Measurements from ENCODE around the gene PLCH2.
A peak's percentile ranks its signal among the peaks of the same experiment; 100 is the strongest.

The PLCH2 gene

GRCh38 chr1:2477791-2478499, 1.9 kb downstream of the PLCH2 start:
- DNase-seq (ENCODE audit: low spot score) = no peak

- no peak for DNase-seq (ENCODE audit: low spot score)
Observed at GRCh38 chr1:2479186-2479585, 3.1 kb downstream of the PLCH2 start.

DNA sequence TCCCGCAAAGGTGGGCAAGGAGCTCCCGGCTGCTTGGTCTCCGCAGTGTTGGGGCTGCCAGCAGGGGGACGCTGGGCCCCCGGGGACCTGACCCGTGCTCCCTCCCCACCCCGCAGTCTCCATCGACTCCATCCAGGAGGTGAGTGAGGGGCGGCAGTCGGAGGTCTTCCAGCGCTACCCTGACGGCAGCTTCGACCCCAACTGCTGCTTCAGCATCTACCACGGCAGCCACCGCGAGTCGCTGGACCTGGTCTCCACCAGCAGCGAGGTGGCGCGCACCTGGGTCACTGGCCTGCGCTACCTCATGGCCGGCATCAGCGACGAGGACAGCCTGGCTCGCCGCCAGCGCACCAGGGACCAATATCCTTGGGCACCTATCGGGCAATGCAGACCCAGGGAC, 3.5 kb downstream of the PLCH2 start:
- DNase-seq (ENCODE audit: low spot score) = no peak

DNA sequence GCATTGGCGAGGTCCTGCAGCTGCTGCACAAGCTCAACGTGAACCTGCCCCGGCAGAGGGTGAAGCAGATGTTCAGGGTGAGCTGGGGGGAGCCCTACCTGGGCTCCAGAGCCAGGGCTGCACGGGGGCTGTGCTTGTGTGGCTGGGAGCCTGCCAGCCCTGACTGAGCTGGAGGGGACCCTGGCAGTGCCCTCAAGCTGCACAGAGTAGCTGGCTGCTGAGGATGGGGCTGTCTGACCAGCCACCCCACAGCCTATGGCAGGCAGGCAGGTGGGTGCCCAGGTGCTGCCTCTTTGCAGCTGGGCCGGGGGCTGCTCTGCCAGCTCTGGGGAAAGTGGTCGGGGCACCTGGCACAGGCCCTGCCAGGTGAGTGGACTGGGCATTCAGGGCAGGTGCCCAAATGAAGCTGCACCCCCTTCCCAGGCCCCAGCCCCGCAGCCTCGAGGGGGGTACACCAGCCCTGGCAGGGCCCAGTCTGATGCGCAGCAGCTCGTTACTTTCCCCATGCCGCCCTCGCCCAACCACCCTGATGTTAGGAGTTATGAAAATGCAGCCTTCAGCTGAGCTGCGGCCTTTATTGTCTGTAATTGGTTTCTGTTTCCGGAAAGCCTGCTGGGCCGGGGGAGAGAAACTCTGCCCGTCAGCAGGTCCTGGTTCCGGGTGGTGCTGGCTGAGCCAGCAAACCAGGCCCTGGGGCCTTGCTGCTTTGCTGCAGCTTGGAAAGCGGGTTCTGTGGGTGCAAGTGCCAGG, 4.3 kb downstream of the PLCH2 start:
- DNase-seq (ENCODE audit: low spot score) = no peak

GRCh38 chr1:2480986-2481364, 4.9 kb downstream of the PLCH2 start:
- no peak for DNase-seq (ENCODE audit: low spot score)

DNA sequence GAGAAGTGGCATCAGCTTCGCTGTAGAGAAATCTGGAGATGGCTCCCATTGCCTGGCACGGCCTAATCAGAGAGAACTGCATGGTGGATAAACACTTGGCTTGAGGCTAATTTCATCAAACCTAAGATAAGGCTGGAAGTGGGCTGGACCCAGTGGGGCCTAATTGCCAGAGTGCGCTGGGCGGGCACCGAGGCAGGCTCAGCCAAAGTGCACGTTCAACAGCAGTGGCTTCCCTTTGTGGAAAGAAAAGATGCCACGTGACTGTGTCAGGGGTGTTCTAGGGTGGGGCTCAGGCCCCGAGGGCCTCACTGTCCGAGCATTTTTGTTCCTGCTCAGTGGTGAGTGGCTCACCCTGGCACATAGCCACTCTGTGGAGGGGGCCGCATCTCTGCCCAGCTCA, 5.8 kb downstream of the PLCH2 start:
- DNase-seq (ENCODE audit: low spot score) = no peak

DNA sequence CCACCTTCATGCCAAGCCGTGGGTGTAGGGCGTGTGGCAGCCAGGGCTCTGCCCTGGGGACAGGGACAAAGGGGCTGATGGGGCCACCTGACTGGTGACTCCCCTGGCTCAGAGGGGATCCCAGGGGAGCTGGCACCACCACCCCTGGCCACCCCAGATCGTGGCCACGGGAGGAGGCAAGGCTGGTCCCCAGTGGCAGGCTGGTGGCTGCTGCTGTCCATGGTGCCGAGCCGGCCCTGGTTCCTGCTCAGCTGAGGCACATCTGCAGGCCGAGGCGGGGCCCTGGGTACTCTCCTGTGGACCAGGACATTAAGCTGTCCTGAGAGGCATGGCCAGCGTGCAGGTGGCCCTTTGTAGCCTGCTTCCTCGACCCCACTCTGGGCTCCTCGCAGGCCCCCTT, 6.5 kb downstream of the PLCH2 start:
- no peak for DNase-seq (ENCODE audit: low spot score)

- DNase-seq (ENCODE audit: low spot score) = no peak
Observed at GRCh38 chr1:2483026-2483425, 6.9 kb downstream of the PLCH2 start.

DNA sequence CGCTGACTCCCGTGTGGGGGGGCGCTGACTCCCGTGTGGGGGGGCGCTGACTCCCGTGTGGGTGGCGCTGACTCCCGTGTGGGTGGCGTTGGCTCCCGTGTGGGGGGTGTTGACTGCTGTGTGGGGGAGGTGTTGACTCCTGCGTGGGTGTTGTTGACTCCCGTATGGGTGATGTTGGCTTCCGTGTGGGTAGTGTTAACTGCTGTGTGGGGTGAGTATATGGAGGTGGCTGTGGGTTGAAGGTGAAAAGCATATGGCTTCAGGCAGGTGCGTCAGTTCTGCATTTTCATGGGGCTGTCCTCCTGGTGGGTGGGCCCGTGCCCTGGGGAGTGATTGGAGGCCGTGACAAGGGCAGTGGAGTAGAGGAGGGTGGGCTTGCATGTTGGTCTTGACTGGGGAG, 7.9 kb downstream of the PLCH2 start:
- no peak for DNase-seq (ENCODE audit: low spot score)

DNA sequence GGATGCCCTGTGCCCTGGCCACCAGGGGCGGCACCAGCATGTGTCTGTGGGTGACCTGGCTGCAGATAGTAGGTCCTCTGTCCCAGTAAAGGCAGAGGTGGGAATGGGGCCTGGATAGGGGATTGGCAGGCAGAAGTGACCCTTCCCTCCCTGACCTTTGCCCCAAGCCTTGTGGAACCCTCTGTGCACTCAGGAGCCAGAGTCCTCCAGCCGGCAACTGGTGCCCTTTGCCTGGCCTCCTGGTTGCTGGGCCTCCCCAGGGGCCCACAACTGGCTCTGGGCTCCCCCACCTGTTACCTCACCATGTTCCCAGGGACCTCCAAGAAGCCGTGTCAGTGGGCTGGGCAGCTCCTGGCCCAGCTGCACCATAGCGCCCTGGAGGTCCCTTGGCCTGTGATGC, 10.0 kb downstream of the PLCH2 start:
- no peak for DNase-seq (ENCODE audit: low spot score)

GRCh38 chr1:2486558-2486957, 10.5 kb downstream of the PLCH2 start:
- no peak for DNase-seq (ENCODE audit: low spot score)

- DNase-seq (ENCODE audit: low spot score) = no peak
Observed at GRCh38 chr1:2488688-2489087, 12.6 kb downstream of the PLCH2 start.

- DNase-seq (ENCODE audit: low spot score) = no peak
Observed at GRCh38 chr1:2489615-2490014, 13.5 kb downstream of the PLCH2 start.

GRCh38 chr1:2492091-2492490, 16.0 kb downstream of the PLCH2 start:
- DNase-seq (ENCODE audit: low spot score) = no peak

DNA sequence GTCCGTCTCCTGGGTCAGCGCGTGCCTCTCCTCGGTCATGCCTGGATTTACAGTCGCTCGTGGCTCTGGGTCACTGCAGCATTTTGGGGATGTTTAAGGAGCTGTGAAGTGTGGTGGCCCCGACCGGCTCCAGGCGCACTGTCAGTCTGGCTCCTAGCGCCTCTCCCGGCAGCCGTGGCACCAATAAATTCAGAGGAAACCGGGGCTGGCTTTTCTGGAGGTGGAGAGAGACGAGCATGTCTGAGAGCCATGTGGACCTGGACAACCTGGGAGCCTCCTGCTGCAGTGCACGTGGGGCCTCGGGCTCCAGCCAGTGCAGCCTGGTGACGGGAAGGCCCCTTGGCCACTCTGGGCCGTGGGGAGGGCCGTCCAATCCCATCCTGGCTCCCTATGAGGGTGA, 17.1 kb downstream of the PLCH2 start:
- DNase-seq (ENCODE audit: low spot score) = no peak

DNA sequence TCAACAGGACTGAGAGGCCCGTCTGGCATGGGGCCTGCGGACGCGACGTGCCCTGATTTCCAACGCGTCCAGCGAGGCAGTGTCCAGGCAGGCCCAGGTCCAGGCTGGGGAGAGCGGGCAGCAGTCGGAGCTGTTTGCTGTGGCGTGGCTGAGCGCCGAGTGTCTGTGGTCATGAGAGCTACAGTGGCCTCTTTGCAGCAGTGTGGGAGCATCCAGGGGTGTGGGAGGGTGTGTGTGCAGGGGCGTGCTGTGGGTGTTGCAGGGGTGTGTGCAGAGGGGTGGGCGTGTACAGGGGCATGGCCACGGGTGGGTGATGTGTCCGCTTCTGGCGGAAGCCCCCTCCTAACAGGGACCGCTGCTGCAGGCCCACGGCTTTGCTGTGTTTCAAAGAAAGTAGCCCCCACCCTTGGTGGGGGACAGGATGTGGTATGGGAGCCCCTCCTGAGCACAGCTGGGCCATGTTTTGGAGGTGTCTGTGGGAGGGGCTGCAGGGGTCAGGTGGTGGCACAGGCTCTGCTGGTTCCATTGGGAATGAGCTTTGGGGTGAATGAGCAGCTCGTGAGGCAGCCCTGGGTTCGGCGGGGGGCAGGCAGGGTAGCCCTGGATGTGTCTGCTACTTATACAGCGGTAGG, 17.7 kb downstream of the PLCH2 start:
- no peak for DNase-seq (ENCODE audit: low spot score)

DNA sequence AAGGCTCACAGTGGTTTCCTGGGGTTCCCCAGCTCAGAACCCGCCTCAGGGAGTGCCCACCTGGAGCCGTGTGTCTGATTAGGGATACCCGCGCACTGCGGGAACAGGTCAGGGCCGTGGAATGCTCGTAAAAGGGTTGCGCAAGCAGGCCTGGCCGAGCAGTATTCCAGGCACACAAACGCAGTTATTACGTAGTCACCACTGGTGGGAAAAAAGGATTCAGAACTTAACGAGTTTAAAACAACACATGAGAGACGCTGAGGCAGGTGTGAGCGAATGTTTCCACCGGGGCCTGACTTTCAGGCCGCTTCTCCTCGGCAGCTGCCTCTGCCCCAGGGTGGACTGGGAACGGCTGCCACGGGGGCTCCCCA, 18.2 kb downstream of the PLCH2 start:
- no peak for DNase-seq (ENCODE audit: low spot score)

DNA sequence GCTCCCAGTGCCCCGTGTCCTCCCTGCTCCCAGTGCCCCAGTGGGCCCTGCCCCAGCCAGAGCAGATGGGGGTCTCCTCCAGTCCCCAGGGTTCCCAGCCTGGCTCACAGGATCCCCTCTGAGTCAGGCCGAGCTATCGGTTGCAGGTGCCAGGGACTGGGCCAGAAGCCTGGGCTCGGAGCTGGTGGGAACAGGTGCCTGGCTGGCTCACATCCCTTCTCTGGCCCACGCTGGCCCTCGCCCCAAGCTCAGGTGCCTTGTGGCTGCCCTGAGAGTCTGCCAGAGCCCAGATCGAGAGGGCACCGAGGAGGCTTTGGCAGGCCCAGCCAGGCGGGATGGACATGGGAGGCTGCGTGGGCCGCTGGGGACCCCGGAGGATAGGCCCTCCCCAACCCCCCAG, 18.9 kb downstream of the PLCH2 start:
- DNase-seq (ENCODE audit: low spot score) = no peak

GRCh38 chr1:2495546-2495945, 19.5 kb downstream of the PLCH2 start:
- DNase-seq (ENCODE audit: low spot score) = no peak

DNA sequence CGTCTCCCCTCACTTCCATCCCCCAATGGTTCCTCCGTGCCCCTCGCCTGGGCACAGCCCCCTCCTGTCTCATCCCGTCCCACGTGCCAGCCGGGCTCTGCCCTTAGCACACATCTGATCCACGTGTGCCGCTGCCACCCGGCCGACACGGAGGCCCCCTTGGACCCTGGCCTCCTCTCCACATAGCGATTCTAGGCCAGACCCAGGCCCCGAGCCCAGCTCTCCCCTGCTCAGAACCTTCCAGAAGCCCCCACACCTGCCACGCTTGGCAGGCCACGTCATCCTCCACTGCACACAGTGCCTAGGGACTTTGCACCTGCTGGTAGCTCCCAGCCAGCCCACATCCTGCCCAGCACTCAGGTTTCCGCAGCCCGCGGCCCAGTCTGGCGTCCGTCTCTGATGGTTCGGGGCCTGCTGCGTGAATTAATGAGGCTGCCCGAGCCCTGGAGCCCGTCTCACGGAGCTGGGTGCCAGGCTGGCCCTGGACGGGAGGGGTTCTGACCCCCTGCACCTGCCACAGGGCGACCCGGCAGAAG, 20.1 kb downstream of the PLCH2 start:
- peak; percentile 88 for DNase-seq (ENCODE audit: low spot score)

- no peak for DNase-seq (ENCODE audit: low spot score)
Observed at GRCh38 chr1:2496746-2497145, 20.7 kb downstream of the PLCH2 start.

- DNase-seq (ENCODE audit: low spot score) = no peak
Observed at GRCh38 chr1:2497891-2498290, 21.8 kb downstream of the PLCH2 start.

DNA sequence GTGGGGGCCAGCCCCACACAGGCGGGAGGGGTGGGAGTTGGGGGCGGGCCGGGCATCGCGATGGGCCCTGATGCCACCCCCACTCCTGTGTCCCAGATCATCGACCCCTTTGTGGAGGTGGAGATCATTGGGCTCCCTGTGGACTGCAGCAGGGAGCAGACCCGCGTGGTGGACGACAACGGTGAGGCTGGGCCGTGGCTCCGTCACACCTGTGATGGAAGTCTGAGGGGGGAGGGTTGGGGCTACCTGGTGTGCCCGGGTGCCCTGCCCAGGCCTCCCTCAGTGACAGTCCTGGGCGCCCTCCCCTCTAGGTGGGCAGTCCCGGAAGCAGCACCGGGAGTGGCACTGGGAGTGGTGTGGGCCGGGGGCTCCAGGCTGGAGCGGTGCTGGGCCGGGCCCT, 22.6 kb downstream of the PLCH2 start:
- DNase-seq (ENCODE audit: low spot score) = no peak
